OCI-LY3 (cell line): Measurements from ENCODE around the gene CYB5R3.
"Not testable (repeated sequence)": the region's sequence is repeated elsewhere in the genome, so short reads cannot be mapped to it uniquely, and the experiment has no call there.

ENCODE experiments used
- EZH2phosphoT487 ChIP-seq: fragments of 200-600 bp; shearing (Covaris generic); IDR thresholded peaks from 2 replicates; pipeline ENCODE4 v1.6.1; 2018; ENCODE audit warnings: antibody characterized with exemption, mixed run types, low read depth
- TF ChIP-seq, protein P1 (sequence below): fragments of 200-600, 300-600 bp; sonication (generic); IDR thresholded peaks from 2 replicates; pipeline ENCODE4 v1.5.1; 2014; ENCODE audit warnings: antibody characterized with exemption, low read length, low read depth

GRCh38 chr22:42615860-42616175 lies 33.4 kb downstream of the CYB5R3 start:
- TF ChIP-seq, protein P1, sequence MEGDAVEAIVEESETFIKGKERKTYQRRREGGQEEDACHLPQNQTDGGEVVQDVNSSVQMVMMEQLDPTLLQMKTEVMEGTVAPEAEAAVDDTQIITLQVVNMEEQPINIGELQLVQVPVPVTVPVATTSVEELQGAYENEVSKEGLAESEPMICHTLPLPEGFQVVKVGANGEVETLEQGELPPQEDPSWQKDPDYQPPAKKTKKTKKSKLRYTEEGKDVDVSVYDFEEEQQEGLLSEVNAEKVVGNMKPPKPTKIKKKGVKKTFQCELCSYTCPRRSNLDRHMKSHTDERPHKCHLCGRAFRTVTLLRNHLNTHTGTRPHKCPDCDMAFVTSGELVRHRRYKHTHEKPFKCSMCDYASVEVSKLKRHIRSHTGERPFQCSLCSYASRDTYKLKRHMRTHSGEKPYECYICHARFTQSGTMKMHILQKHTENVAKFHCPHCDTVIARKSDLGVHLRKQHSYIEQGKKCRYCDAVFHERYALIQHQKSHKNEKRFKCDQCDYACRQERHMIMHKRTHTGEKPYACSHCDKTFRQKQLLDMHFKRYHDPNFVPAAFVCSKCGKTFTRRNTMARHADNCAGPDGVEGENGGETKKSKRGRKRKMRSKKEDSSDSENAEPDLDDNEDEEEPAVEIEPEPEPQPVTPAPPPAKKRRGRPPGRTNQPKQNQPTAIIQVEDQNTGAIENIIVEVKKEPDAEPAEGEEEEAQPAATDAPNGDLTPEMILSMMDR = not testable (repeated sequence)
- not testable (repeated sequence) for TF ChIP-seq EZH2phosphoT487
